ENCODE measurements around the gene GALNT1.

GALNT1 gene

GRCh38 chr18:35653392-35654135, 72.0 kb downstream of the GALNT1 start:
- Histone ChIP-seq H3K4me3 (no peak overlapping the region), H3K9ac (ENCODE audit: insufficient read length) (no peak overlapping the region), H3K36me3 (ENCODE audit: insufficient read depth, low read length) (no peaks in the 10 kb centered on the region), H3K27ac (no peak overlapping the region), H3K9me3 (ENCODE audit: low read depth, low read length) (no peaks in the 10 kb centered on the region)
- DNase-seq (ENCODE audit: low read depth, low spot score): no peak
- TF ChIP-seq POLR2AphosphoS5 (IDR thresholded peaks at IDR 0.05; ENCODE audit: borderline replicate concordance, low read depth, low read length) (no peak), FOXP2 (optimal IDR thresholded peaks at IDR 0.05; ENCODE audit: control extremely low read depth, extremely low read length, insufficient read depth) (no peak), EZH2 (IDR thresholded peaks at IDR 0.05) (no peak)

GRCh38 chr18:35658112-35658511, 76.6 kb downstream of the GALNT1 start:
- Histone ChIP-seq H3K36me3 (ENCODE audit: insufficient read depth, low read length) (no peaks in the 10 kb centered on the region), H3K9me3 (ENCODE audit: low read depth, low read length) (no peaks in the 10 kb centered on the region), H3K27ac (no peak overlapping the region), H3K9ac (ENCODE audit: insufficient read length) (no peak overlapping the region), H3K4me3 (no peak overlapping the region)
- DNase-seq (ENCODE audit: low read depth, low spot score): no peak
- no peak for TF ChIP-seq FOXP2 (optimal IDR thresholded peaks at IDR 0.05; ENCODE audit: control extremely low read depth, extremely low read length, insufficient read depth)
- no peak for TF ChIP-seq POLR2AphosphoS5 (IDR thresholded peaks at IDR 0.05; ENCODE audit: borderline replicate concordance, low read depth, low read length)
- no peak for TF ChIP-seq EZH2 (IDR thresholded peaks at IDR 0.05)

GRCh38 chr18:35661483-35662146, 80.1 kb downstream of the GALNT1 start:
- no peak for TF ChIP-seq FOXP2 (optimal IDR thresholded peaks at IDR 0.05; ENCODE audit: control extremely low read depth, extremely low read length, insufficient read depth)
- TF ChIP-seq EZH2 (IDR thresholded peaks at IDR 0.05): no peak
- no peak for TF ChIP-seq POLR2AphosphoS5 (IDR thresholded peaks at IDR 0.05; ENCODE audit: borderline replicate concordance, low read depth, low read length)
- H3K4me3 ChIP-seq: no peak overlapping the region
- H3K9ac ChIP-seq (ENCODE audit: insufficient read length): no peak overlapping the region
- no peak for DNase-seq (ENCODE audit: low read depth, low spot score)
- H3K36me3 ChIP-seq (ENCODE audit: insufficient read depth, low read length): peaks cover 9% of the 10 kb centered on the region; the same call in 1 of the 2 replicates
- H3K9me3 ChIP-seq (ENCODE audit: low read depth, low read length): no peaks in the 10 kb centered on the region
- no peak overlapping the region for H3K27ac ChIP-seq

DNA sequence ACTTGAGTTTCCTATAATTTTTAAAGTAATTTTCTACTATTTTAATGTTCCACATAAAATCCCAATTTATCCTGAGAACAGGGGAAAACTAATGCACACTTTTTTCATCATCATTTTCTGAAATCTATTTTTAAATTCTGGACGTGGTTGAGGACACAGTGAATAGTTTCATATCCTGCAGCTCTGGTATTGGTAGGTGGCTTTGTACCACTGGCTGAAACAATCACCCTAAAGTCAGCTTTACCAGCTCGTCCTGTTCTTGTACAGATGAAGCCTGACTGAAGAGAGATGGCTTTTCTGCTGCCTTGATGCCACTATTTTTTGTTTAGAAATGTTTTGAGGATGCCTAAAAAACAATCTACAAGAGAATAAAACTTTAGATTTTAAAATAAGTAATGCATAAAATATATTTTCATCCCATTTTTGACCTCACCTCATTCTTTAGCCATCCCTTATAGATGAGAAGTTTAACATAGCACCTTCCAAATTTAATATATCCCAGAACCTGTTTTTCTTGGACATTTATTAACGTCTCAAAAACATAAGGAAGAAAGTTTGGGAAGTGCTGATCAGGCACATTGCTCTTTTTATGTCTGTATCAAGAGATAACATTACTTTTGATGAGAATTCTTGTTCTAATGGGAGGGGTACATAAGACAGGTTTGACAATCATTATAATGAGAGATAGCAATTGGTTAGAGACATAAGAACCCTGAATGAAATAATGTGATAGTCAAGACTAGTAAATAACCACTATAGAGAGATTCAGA, 80.9 kb downstream of the GALNT1 start:
- Histone ChIP-seq H3K4me3 (no peak overlapping the region), H3K9me3 (ENCODE audit: low read depth, low read length) (no peaks in the 10 kb centered on the region), H3K27ac (no peak overlapping the region), H3K36me3 (ENCODE audit: insufficient read depth, low read length) (peaks cover 9% of the 10 kb centered on the region; the same call in 1 of the 2 replicates), H3K9ac (ENCODE audit: insufficient read length) (no peak overlapping the region)
- DNase-seq (ENCODE audit: low read depth, low spot score): no peak
- TF ChIP-seq EZH2 (IDR thresholded peaks at IDR 0.05) (no peak), POLR2AphosphoS5 (IDR thresholded peaks at IDR 0.05; ENCODE audit: borderline replicate concordance, low read depth, low read length) (no peak), FOXP2 (optimal IDR thresholded peaks at IDR 0.05; ENCODE audit: control extremely low read depth, extremely low read length, insufficient read depth) (no peak)

DNA sequence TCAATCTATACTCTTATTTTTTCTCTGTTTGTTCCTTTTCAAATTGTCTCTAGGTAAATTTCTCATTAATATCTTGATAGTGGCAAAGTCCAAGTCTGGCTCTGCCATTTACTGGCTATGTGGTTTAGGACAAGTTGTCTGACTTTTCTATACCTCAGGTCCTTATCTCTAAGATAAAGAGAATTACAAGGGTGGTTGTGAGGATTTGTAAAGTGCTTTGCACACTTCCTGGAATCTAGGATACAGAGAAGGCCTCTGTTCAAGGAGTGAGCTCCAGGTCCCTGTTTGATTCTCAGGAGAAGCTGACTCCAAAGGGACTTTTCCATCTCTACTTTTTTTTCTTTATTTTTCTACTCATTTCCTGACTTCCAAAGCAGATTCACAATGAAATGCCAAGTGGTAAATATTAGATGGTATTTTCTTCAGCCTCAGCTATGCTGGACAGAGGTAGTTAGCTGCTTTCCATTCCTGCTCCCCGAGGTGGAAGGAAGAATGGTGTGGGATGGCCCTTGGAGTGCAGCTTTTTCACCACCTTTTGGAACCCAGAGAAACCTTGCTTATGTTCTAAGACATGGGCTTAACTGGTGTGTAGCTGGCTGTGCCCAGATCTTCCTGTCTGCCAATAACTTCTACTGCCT, 90.5 kb downstream of the GALNT1 start:
- Histone ChIP-seq H3K36me3 (ENCODE audit: insufficient read depth, low read length) (no peaks in the 10 kb centered on the region), H3K9me3 (ENCODE audit: low read depth, low read length) (no peaks in the 10 kb centered on the region), H3K4me3 (no peak overlapping the region), H3K9ac (ENCODE audit: insufficient read length) (no peak overlapping the region), H3K27ac (no peak overlapping the region)
- DNase-seq (ENCODE audit: low read depth, low spot score): no peak
- no peak for TF ChIP-seq EZH2 (IDR thresholded peaks at IDR 0.05)
- TF ChIP-seq FOXP2 (optimal IDR thresholded peaks at IDR 0.05; ENCODE audit: control extremely low read depth, extremely low read length, insufficient read depth): no peak
- TF ChIP-seq POLR2AphosphoS5 (IDR thresholded peaks at IDR 0.05; ENCODE audit: borderline replicate concordance, low read depth, low read length): no peak

- Histone ChIP-seq H3K36me3 (ENCODE audit: insufficient read depth, low read length) (no peaks in the 10 kb centered on the region), H3K4me3 (no peak overlapping the region), H3K27ac (no peak overlapping the region), H3K9me3 (ENCODE audit: low read depth, low read length) (no peaks in the 10 kb centered on the region), H3K9ac (ENCODE audit: insufficient read length) (no peak overlapping the region)
- DNase-seq (ENCODE audit: low read depth, low spot score): no peak
- TF ChIP-seq EZH2 (IDR thresholded peaks at IDR 0.05): no peak
- no peak for TF ChIP-seq POLR2AphosphoS5 (IDR thresholded peaks at IDR 0.05; ENCODE audit: borderline replicate concordance, low read depth, low read length)
- TF ChIP-seq FOXP2 (optimal IDR thresholded peaks at IDR 0.05; ENCODE audit: control extremely low read depth, extremely low read length, insufficient read depth): no peak
Measured at GRCh38 chr18:35672897-35673296, 91.4 kb downstream of the GALNT1 start.

- no peaks in the 10 kb centered on the region for H3K36me3 ChIP-seq (ENCODE audit: insufficient read depth, low read length)
- no peaks in the 10 kb centered on the region for H3K9me3 ChIP-seq (ENCODE audit: low read depth, low read length)
- H3K9ac ChIP-seq (ENCODE audit: insufficient read length): no peak overlapping the region
- H3K27ac ChIP-seq: no peak overlapping the region
- DNase-seq (ENCODE audit: low read depth, low spot score): no peak
- TF ChIP-seq POLR2AphosphoS5 (IDR thresholded peaks at IDR 0.05; ENCODE audit: borderline replicate concordance, low read depth, low read length) (no peak), FOXP2 (optimal IDR thresholded peaks at IDR 0.05; ENCODE audit: control extremely low read depth, extremely low read length, insufficient read depth) (no peak), EZH2 (IDR thresholded peaks at IDR 0.05) (no peak)
- H3K4me3 ChIP-seq: no peak overlapping the region
Measured at GRCh38 chr18:35673682-35674081, 92.1 kb downstream of the GALNT1 start.

DNA sequence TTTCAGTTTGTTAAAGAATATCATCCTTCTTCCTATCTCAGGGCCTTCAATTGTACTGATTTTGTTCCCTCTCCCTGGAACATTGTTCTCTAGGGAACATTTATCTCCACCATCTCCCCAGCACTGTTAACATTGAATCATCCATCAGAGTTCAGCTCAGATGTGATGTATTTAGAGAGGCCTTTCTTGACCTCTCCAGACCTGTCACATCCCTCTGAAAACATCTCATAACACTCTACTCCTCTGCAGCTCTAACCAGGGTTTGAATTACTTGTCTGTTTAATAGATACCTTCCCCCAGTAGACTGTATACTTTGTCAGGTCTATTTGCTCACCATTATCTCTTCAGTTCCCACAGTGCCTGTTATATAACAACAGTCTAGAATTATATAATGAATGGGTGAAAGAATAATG, 98.6 kb downstream of the GALNT1 start:
- H3K9ac ChIP-seq (ENCODE audit: insufficient read length): no peak overlapping the region
- TF ChIP-seq EZH2 (IDR thresholded peaks at IDR 0.05) (no peak), FOXP2 (optimal IDR thresholded peaks at IDR 0.05; ENCODE audit: control extremely low read depth, extremely low read length, insufficient read depth) (no peak), POLR2AphosphoS5 (IDR thresholded peaks at IDR 0.05; ENCODE audit: borderline replicate concordance, low read depth, low read length) (no peak)
- no peak overlapping the region for H3K4me3 ChIP-seq
- no peaks in the 10 kb centered on the region for H3K9me3 ChIP-seq (ENCODE audit: low read depth, low read length)
- H3K27ac ChIP-seq: no peak overlapping the region
- H3K36me3 ChIP-seq (ENCODE audit: insufficient read depth, low read length): no peaks in the 10 kb centered on the region
- DNase-seq (ENCODE audit: low read depth, low spot score): no peak
